SIG-M5 (cell line): ENCODE measurements around the gene MSH3.
"Not testable (repeated sequence)": the region's sequence is repeated elsewhere in the genome, so short reads cannot be mapped to it uniquely, and the experiment has no call there.

ENCODE experiments used
- DNase-seq: peaks from one replicate; lab custom pipeline; 2025; lab: John Stamatoyannopoulos, UW

The MSH3 gene

GRCh38 chr5:80656425-80656824, 2.0 kb downstream of the MSH3 start:
- DNase-seq, result no peak

- DNase-seq, result no peak
Measured at GRCh38 chr5:80659106-80659505, 4.7 kb downstream of the MSH3 start.

GRCh38 chr5:80660661-80661060, 6.2 kb downstream of the MSH3 start:
- not testable (repeated sequence) for DNase-seq

- DNase-seq, result no peak
Measured at GRCh38 chr5:80662108-80662507, 7.7 kb downstream of the MSH3 start.

GRCh38 chr5:80665057-80665456, 10.6 kb downstream of the MSH3 start:
- DNase-seq, result no peak

- no peak for DNase-seq
Measured at GRCh38 chr5:80667384-80667783, 12.9 kb downstream of the MSH3 start.

GRCh38 chr5:80668016-80668969, 13.8 kb downstream of the MSH3 start:
- no peak for DNase-seq

GRCh38 chr5:80672140-80672736, 17.8 kb downstream of the MSH3 start:
- no peak for DNase-seq

- DNase-seq, result no peak
Measured at GRCh38 chr5:80676706-80677105, 22.3 kb downstream of the MSH3 start.

- no peak for DNase-seq
Measured at GRCh38 chr5:80686757-80687156, 32.3 kb downstream of the MSH3 start.

- DNase-seq, result no peak
Measured at GRCh38 chr5:80688648-80689420, 34.4 kb downstream of the MSH3 start.

- no peak for DNase-seq
Measured at GRCh38 chr5:80689627-80690026, 35.2 kb downstream of the MSH3 start.

- no peak for DNase-seq
Measured at GRCh38 chr5:80695666-80696065, 41.2 kb downstream of the MSH3 start.

- no peak for DNase-seq
Measured at GRCh38 chr5:80696450-80696849, 42.0 kb downstream of the MSH3 start.

GRCh38 chr5:80697100-80697499, 42.6 kb downstream of the MSH3 start:
- DNase-seq, result no peak

GRCh38 chr5:80698369-80698768, 43.9 kb downstream of the MSH3 start:
- no peak for DNase-seq

- no peak for DNase-seq
Measured at GRCh38 chr5:80701597-80701996, 47.1 kb downstream of the MSH3 start.

- DNase-seq, result no peak
Measured at GRCh38 chr5:80703291-80703690, 48.8 kb downstream of the MSH3 start.

- DNase-seq, result no peak
Measured at GRCh38 chr5:80703747-80704146, 49.3 kb downstream of the MSH3 start.

- DNase-seq, result no peak
Measured at GRCh38 chr5:80704221-80704620, 49.8 kb downstream of the MSH3 start.

GRCh38 chr5:80705216-80705769, 50.8 kb downstream of the MSH3 start:
- no peak for DNase-seq

- DNase-seq, result no peak
Measured at GRCh38 chr5:80705801-80706200, 51.3 kb downstream of the MSH3 start.
